Stimulated activated CD4-positive, alpha-beta T cell treated with anti-CD3 and anti-CD28 coated beads, Interleukin-15, amount 100 ng/mL, for 1 hour (primary cell): ENCODE data around the gene CRY1.

Source experiments
- DNase-seq, 2 donors: peaks; one replicate each; pipeline ENCODE4 v3.0.0-alpha.2; 2020; ENCODE audit warnings: low read depth in 1 of 2, low spot score in 1 of 2

CRY1 gene

DNA sequence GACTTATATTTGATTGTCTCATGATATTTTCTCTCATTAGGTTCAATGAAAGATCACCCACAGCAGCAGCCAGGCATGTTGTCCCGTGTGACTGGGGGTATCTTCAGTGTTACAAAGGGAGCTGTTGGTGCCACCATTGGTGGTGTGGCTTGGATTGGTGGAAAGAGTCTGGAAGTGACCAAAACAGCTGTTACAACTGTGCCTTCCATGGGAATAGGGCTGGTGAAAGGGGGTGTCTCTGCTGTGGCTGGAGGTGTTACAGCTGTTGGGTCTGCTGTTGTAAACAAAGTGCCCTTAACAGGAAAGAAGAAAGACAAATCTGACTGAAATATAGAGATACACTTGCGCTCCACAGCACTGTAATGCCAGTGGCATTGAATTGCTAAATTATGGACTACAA, 122.3 kb downstream of the CRY1 start:
- DNase-seq = no peak

DNA sequence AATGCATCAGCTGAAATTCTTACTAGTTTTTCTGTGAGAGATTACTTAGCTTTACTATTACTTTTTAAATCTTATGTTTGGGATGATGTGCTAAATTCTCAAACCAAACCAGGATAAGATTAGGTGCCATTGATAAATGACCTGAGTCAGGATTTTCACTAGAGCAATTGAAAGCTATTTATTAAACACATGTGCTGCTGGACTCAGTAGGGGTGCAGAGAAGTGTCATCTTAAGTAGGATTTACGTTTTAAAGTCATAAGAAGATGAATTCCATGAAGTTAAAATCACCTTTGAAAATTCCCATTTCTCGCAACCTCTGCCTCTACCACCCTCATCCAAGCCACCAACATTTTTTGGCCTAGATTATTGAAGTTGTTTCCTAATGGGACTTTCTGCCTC, 128.8 kb downstream of the CRY1 start:
- DNase-seq = no peak

- DNase-seq = no peak
Observed at GRCh38 chr12:106962286-106962685, 131.1 kb downstream of the CRY1 start.

GRCh38 chr12:106960443-106960842, 132.9 kb downstream of the CRY1 start:
- no peak for DNase-seq

GRCh38 chr12:106957583-106957982, 135.8 kb downstream of the CRY1 start:
- DNase-seq = no peak

- DNase-seq = peak in 1 of 2 donors; percentile 33
Observed at GRCh38 chr12:106956048-106956578, 137.2 kb downstream of the CRY1 start.

- peak; percentile 82 to 85 for DNase-seq
Observed at GRCh38 chr12:106955377-106956047, 137.8 kb downstream of the CRY1 start, which contains the start of gene TMEM263. Gene TMEM263 (plus strand): TSS chr12:106955907. CDS start chr12:106967117, 11,210 bp downstream.

GRCh38 chr12:106954462-106955376, 138.6 kb downstream of the CRY1 start:
- DNase-seq = peak in 1 of 2 donors; percentile 1

- no peak for DNase-seq
Observed at GRCh38 chr12:106953352-106954250, 139.7 kb downstream of the CRY1 start.

- DNase-seq = no peak
Observed at GRCh38 chr12:106950591-106950990, 142.8 kb downstream of the CRY1 start.

DNA sequence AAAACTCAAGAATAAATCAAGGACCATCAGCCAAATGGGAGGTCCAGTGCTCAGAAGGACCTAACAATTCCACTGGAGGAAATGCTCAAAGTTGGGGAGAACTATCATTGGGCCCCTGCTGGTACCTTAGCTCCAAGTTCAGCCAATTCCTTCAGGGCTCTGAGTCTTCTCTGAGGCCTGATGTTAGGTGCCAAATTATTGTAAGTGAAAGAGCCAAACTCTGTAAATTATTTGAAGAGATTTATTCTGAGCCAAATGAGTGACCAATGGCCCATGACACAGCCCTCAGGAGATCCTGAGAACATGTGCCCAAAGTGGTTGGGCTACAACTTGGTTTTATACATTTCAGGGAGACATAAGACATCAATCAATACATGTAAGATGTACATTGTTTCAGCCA, 145.9 kb downstream of the CRY1 start:
- no peak for DNase-seq

DNA sequence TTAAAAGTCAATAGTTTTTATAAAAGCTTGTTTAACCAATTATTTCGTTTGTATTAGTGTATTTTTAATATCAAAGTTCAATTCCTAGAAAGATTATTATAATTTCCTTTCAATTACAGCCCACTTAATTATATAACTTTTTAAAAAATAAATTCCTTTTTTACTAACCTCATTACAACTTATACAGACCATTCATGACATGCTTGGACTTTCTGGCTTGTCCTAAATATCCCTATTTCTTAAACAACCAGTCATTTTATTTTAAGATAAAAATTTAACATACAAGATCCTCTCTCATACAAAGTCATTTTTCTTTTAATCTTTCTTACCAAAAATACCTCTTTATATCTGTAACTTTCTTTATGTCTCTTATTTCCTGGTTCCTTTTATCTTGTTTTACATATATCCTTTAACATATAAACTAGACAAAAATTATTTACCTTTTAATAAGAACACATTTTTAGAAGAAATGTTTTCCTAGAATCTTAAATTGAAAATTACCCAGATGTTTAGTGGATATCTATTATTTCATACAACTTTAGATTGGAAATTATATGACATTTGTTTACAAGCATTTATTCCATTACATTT, 148.0 kb downstream of the CRY1 start:
- no peak for DNase-seq

DNA sequence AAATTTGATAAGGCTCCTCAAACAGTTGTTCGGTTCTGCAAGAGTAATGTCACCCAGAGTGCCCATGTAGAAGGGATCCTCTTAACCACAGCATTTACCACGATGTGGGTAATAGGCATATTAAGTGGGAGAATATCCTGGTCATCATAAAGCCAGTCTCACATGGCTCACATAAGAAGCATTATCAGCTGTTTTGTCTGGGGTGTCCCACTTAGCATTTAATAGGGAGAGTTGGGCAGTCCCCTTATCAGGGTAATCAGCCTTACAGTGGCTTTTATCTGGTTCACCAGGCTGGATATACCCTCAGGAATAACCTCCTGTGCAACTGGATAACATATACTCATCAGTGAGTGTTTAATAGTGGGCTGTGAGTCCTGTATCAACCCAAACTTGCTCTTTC, 150.6 kb downstream of the CRY1 start:
- no peak for DNase-seq

DNA sequence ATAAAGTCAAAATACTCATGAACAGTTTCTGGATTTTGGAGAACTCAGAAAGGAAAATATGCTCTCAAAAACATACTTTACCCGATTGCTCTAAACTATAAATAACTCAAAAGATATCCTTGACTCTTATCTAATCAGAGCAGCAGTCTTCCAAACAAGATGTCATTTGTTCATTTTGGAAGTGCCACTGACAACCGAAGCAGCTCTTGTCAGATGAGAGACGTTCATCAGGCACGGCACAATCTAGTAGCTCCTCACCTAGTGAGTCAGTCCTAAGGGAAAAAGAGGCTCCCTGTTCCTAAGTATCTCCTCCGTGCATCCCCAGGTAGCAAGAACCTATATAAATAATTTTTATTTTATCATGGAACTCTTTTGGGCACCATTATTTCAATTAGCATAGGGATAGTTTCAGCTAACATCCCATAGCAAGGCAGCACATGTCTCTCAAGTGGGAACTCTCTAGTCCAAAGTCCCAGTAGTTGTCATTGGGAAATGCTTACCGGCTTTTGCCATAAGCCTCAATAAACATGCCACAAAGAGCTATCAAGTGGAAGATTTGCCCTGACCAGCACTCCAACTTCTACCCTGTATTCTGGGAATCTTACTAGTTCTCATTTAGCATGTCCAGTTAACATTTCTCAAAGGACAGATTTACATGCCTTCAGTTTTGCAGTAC, 151.7 kb downstream of the CRY1 start:
- no peak for DNase-seq
